Measurements from ENCODE around the gene GRPEL2.

GRPEL2 gene

GRCh38 chr5:149345147-149345891 is at the start of gene GRPEL2:
Gene GRPEL2, plus strand, starts transcription at chr5:149345499. Its CDS starts 41 bp downstream, at chr5:149345540.
- DNase-seq (ENCODE audit: low spot score), result peak; percentile 99

GRCh38 chr5:149297340-149298025 is 47.8 kb upstream of the GRPEL2 start:
- no peak for DNase-seq (ENCODE audit: low spot score)

GRCh38 chr5:149298163-149298562 is 47.1 kb upstream of the GRPEL2 start:
- DNase-seq (ENCODE audit: low spot score), result no peak

GRCh38 chr5:149298842-149299404 is 46.4 kb upstream of the GRPEL2 start:
- no peak for DNase-seq (ENCODE audit: low spot score)

GRCh38 chr5:149299451-149300054 is 45.7 kb upstream of the GRPEL2 start:
- no peak for DNase-seq (ENCODE audit: low spot score)

GRCh38 chr5:149300441-149300840 is 44.9 kb upstream of the GRPEL2 start:
- DNase-seq (ENCODE audit: low spot score), result no peak

- DNase-seq (ENCODE audit: low spot score), result no peak
These were observed 44.1 kb upstream of the GRPEL2 start for GRCh38 chr5:149301049-149301743.

GRCh38 chr5:149301744-149302380 is 43.4 kb upstream of the GRPEL2 start:
- DNase-seq (ENCODE audit: low spot score), result no peak

GRCh38 chr5:149302641-149303040 is 42.7 kb upstream of the GRPEL2 start:
- DNase-seq (ENCODE audit: low spot score), result no peak

- DNase-seq (ENCODE audit: low spot score), result no peak
These were observed 42.1 kb upstream of the GRPEL2 start for GRCh38 chr5:149303210-149303609.

GRCh38 chr5:149304195-149305078 is 40.9 kb upstream of the GRPEL2 start:
- DNase-seq (ENCODE audit: low spot score), result no peak

GRCh38 chr5:149309354-149309753 is 35.9 kb upstream of the GRPEL2 start:
- no peak for DNase-seq (ENCODE audit: low spot score)

- no peak for DNase-seq (ENCODE audit: low spot score)
These were observed 34.8 kb upstream of the GRPEL2 start for GRCh38 chr5:149310488-149310887.

- DNase-seq (ENCODE audit: low spot score), result no peak
These were observed 34.2 kb upstream of the GRPEL2 start for GRCh38 chr5:149310947-149311658.

GRCh38 chr5:149313151-149313841 is 32.0 kb upstream of the GRPEL2 start:
- no peak for DNase-seq (ENCODE audit: low spot score)

GRCh38 chr5:149314571-149315111 is 30.7 kb upstream of the GRPEL2 start:
- DNase-seq (ENCODE audit: low spot score), result no peak

GRCh38 chr5:149315753-149316152 is 29.5 kb upstream of the GRPEL2 start:
- no peak for DNase-seq (ENCODE audit: low spot score)

GRCh38 chr5:149317281-149318048 is 27.8 kb upstream of the GRPEL2 start:
- DNase-seq (ENCODE audit: low spot score), result peak; percentile 46
